ENCODE measurements around the gene CCDC91.

DNA sequence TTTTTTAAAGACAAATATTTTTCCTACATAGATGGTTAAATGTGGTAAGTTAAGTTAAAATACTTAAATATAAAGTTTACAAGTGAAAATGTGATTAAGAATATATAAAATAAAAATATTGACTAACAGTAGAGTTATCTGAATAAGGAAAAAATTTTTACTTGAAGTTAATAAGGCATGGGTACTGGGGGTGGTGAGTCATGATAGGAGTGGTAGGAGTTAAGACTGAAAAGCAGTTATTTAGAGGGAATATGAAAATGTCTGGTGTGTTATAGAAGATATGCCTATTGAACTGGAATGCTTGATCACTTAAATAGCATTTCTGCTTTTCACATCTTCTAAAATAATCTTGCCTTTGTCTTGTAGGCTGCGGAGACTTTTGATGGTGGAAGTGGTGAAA is 68.7 kb downstream of the CCDC91 start:
- TF ChIP-seq USF2 (IDR thresholded peaks at IDR 0.05) = no peak
- TF ChIP-seq, protein P1, sequence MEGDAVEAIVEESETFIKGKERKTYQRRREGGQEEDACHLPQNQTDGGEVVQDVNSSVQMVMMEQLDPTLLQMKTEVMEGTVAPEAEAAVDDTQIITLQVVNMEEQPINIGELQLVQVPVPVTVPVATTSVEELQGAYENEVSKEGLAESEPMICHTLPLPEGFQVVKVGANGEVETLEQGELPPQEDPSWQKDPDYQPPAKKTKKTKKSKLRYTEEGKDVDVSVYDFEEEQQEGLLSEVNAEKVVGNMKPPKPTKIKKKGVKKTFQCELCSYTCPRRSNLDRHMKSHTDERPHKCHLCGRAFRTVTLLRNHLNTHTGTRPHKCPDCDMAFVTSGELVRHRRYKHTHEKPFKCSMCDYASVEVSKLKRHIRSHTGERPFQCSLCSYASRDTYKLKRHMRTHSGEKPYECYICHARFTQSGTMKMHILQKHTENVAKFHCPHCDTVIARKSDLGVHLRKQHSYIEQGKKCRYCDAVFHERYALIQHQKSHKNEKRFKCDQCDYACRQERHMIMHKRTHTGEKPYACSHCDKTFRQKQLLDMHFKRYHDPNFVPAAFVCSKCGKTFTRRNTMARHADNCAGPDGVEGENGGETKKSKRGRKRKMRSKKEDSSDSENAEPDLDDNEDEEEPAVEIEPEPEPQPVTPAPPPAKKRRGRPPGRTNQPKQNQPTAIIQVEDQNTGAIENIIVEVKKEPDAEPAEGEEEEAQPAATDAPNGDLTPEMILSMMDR (IDR thresholded peaks at IDR 0.05) = no peak
- TF ChIP-seq, protein P2, sequence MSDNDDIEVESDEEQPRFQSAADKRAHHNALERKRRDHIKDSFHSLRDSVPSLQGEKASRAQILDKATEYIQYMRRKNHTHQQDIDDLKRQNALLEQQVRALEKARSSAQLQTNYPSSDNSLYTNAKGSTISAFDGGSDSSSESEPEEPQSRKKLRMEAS (IDR thresholded peaks at IDR 0.05) = no peak

Data from A549 (cell line).